ENCODE measurements around the gene ABCC4.

ABCC4 gene

GRCh38 chr13:95301183-95301967, at the start of gene ABCC4:
ABCC4 (minus strand) TSS chr13:95301451; CDS start chr13:95301314, 137 bp downstream.
- in situ Hi-C loops (cut with HindIII; ENCODE audit: low pct_unique_long_range_greater_than_20kb, low sequenced_read_pairs) = no loop called here
- peak; percentile 38 to 50 for DNase-seq (ENCODE audit: low read depth in 1 of 2, low spot score in 1 of 2)
- TF ChIP-seq JUND (IDR thresholded peaks at IDR 0.05; ENCODE audit: low read depth) = no peak

GRCh38 chr13:95349267-95349666, 48.0 kb upstream of the ABCC4 start:
- no peak for DNase-seq (ENCODE audit: low read depth in 1 of 2, low spot score in 1 of 2)
- no peak for TF ChIP-seq JUND (IDR thresholded peaks at IDR 0.05; ENCODE audit: low read depth)
- in situ Hi-C loops (cut with HindIII; ENCODE audit: low pct_unique_long_range_greater_than_20kb, low sequenced_read_pairs) = no loop called here

GRCh38 chr13:95343944-95344343, 42.7 kb upstream of the ABCC4 start:
- no peak for DNase-seq (ENCODE audit: low read depth in 1 of 2, low spot score in 1 of 2)
- TF ChIP-seq JUND (IDR thresholded peaks at IDR 0.05; ENCODE audit: low read depth) = no peak
- in situ Hi-C loops (cut with HindIII; ENCODE audit: low pct_unique_long_range_greater_than_20kb, low sequenced_read_pairs) = no loop called here

GRCh38 chr13:95341441-95341840, 40.2 kb upstream of the ABCC4 start:
- DNase-seq (ENCODE audit: low read depth in 1 of 2, low spot score in 1 of 2) = no peak
- in situ Hi-C loops (cut with HindIII; ENCODE audit: low pct_unique_long_range_greater_than_20kb, low sequenced_read_pairs) = no loop called here
- TF ChIP-seq JUND (IDR thresholded peaks at IDR 0.05; ENCODE audit: low read depth) = no peak

GRCh38 chr13:95338905-95339304, 37.7 kb upstream of the ABCC4 start:
- DNase-seq (ENCODE audit: low read depth in 1 of 2, low spot score in 1 of 2) = no peak
- in situ Hi-C loops (cut with HindIII; ENCODE audit: low pct_unique_long_range_greater_than_20kb, low sequenced_read_pairs) = no loop called here
- TF ChIP-seq JUND (IDR thresholded peaks at IDR 0.05; ENCODE audit: low read depth) = no peak

GRCh38 chr13:95337597-95337996, 36.3 kb upstream of the ABCC4 start:
- no peak for TF ChIP-seq JUND (IDR thresholded peaks at IDR 0.05; ENCODE audit: low read depth)

GRCh38 chr13:95335667-95336066, 34.4 kb upstream of the ABCC4 start:
- in situ Hi-C loops (cut with HindIII; ENCODE audit: low pct_unique_long_range_greater_than_20kb, low sequenced_read_pairs) = no loop called here
- no peak for TF ChIP-seq JUND (IDR thresholded peaks at IDR 0.05; ENCODE audit: low read depth)
- no peak for DNase-seq (ENCODE audit: low read depth in 1 of 2, low spot score in 1 of 2)

More at GRCh38 chr13:95337597-95337996, 36.3 kb upstream of the ABCC4 start:
- no peak for DNase-seq (ENCODE audit: low read depth in 1 of 2, low spot score in 1 of 2)
- in situ Hi-C loops (cut with HindIII; ENCODE audit: low pct_unique_long_range_greater_than_20kb, low sequenced_read_pairs) = no loop called here

- in situ Hi-C loops (cut with HindIII; ENCODE audit: low pct_unique_long_range_greater_than_20kb, low sequenced_read_pairs) = no loop called here
- no peak for DNase-seq (ENCODE audit: low read depth in 1 of 2, low spot score in 1 of 2)
- TF ChIP-seq JUND (IDR thresholded peaks at IDR 0.05; ENCODE audit: low read depth) = no peak
These were observed 27.1 kb upstream of the ABCC4 start for GRCh38 chr13:95328386-95328785.

GRCh38 chr13:95327190-95327589, 25.9 kb upstream of the ABCC4 start:
- TF ChIP-seq JUND (IDR thresholded peaks at IDR 0.05; ENCODE audit: low read depth) = no peak
- in situ Hi-C loops (cut with HindIII; ENCODE audit: low pct_unique_long_range_greater_than_20kb, low sequenced_read_pairs) = no loop called here
- no peak for DNase-seq (ENCODE audit: low read depth in 1 of 2, low spot score in 1 of 2)

- in situ Hi-C loops (cut with HindIII; ENCODE audit: low pct_unique_long_range_greater_than_20kb, low sequenced_read_pairs) = no loop called here
- no peak for TF ChIP-seq JUND (IDR thresholded peaks at IDR 0.05; ENCODE audit: low read depth)
- DNase-seq (ENCODE audit: low read depth in 1 of 2, low spot score in 1 of 2) = no peak
These were observed 25.4 kb upstream of the ABCC4 start for GRCh38 chr13:95326695-95327094.

GRCh38 chr13:95325485-95325884, 24.2 kb upstream of the ABCC4 start:
- in situ Hi-C loops (cut with HindIII; ENCODE audit: low pct_unique_long_range_greater_than_20kb, low sequenced_read_pairs) = no loop called here
- no peak for TF ChIP-seq JUND (IDR thresholded peaks at IDR 0.05; ENCODE audit: low read depth)
- no peak for DNase-seq (ENCODE audit: low read depth in 1 of 2, low spot score in 1 of 2)

GRCh38 chr13:95323930-95324662, 22.8 kb upstream of the ABCC4 start:
- TF ChIP-seq JUND (IDR thresholded peaks at IDR 0.05; ENCODE audit: low read depth) = no peak
- no peak for DNase-seq (ENCODE audit: low read depth in 1 of 2, low spot score in 1 of 2)
- in situ Hi-C loops (cut with HindIII; ENCODE audit: low pct_unique_long_range_greater_than_20kb, low sequenced_read_pairs) = no loop called here

GRCh38 chr13:95319551-95320274, 18.5 kb upstream of the ABCC4 start:
- in situ Hi-C loops (cut with HindIII; ENCODE audit: low pct_unique_long_range_greater_than_20kb, low sequenced_read_pairs) = no loop called here
- no peak for DNase-seq (ENCODE audit: low read depth in 1 of 2, low spot score in 1 of 2)
- TF ChIP-seq JUND (IDR thresholded peaks at IDR 0.05; ENCODE audit: low read depth) = no peak

Measured in T47D (cell line).